ENCODE results near the gene KLK5. TPM values are rescaled to one million over a fixed set of nuclear protein-coding genes. Genes with fewer than 3 reads are reported as not detected.
"Not testable (repeated sequence)": the region's sequence is repeated elsewhere in the genome, so short reads cannot be mapped to it uniquely, and the experiment has no call there.

Gene KLK5, protein sequence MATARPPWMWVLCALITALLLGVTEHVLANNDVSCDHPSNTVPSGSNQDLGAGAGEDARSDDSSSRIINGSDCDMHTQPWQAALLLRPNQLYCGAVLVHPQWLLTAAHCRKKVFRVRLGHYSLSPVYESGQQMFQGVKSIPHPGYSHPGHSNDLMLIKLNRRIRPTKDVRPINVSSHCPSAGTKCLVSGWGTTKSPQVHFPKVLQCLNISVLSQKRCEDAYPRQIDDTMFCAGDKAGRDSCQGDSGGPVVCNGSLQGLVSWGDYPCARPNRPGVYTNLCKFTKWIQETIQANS
- total RNA-seq = not detected
- long read RNA-seq = 0 reads

DNA sequence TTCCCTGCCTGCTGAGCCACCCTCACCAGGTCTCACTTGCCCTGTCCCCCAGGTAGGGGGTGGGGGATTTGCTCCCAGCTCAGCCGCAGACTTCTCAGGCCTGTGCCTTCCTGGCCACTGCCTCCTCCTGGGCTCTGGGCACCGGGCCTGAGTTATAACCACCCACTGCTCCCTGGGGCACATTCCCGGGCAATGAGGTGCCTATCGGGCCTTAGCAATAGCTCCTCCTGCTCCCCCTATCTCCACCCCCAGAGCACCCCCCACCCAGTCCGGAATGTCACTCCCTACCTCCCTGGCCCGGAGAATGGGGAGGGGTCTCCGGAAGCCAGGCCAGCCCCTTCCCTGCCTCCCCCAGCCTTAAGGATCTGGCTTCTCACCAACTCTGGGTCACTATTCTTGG, at the start of gene KLK5:
TSS of gene KLK5 (minus strand) at position 129 of the 400 bp plus-strand sequence. CDS start 381 bp downstream, outside the sequence.
- DNase-seq (ENCODE audit: missing footprints) = no peak
- intact Hi-C loops (cut with DNase I) = no loop called here
- ATAC-seq = no peak

DNA sequence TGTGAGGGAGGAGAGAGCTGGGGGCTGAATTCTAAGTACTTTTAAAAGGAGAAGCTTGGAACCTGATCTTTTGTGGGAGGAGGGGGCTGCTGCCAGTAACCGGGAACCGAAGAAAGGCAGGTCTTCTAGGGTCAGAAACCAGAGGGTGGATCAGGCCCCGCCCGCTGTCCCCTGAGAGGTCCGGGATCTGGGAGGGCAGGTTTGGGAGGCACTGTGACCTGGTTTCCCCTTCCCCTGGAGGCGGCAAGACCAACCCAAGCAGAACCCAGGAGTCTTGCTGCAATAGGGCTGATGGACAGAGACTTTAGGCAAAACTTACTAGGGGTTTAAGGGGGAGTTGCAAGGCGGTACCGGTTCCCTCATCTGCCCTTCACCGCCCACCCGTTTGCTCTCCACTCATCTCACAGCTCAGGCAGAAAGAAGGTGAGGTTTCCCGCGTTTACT, 49.3 kb upstream of the KLK5 start:
- intact Hi-C loops (cut with DNase I) = no loop called here
- ATAC-seq = no peak
- DNase-seq (ENCODE audit: missing footprints) = no peak

DNA sequence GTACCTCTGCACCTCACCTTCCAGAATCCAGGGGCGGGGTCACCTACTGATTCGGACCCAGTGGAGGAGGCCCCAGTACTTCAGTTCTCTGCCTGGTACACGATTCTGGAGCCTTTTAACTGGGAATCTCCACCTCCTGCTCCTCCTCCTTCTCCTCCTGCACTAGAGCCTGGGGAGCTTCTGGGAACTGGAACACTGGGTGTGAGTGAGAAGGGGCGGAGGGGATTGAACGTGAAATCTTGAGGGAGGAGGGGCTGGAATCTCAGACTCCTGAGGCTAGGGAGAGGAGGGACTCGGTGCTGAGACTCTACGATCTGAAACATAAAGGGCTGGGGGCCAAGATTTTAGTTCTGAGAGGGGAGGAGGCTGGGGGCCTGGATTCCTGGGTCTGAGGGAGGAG, 48.7 kb upstream of the KLK5 start, which contains the start of gene KLK8:
TSS of gene KLK8 (minus strand) at position 90 of the 400 bp plus-strand sequence. CDS start 437 bp downstream, outside the sequence.
- intact Hi-C loops (cut with DNase I) = no loop called here
- DNase-seq (ENCODE audit: missing footprints) (no peak), ATAC-seq (no peak)

DNA sequence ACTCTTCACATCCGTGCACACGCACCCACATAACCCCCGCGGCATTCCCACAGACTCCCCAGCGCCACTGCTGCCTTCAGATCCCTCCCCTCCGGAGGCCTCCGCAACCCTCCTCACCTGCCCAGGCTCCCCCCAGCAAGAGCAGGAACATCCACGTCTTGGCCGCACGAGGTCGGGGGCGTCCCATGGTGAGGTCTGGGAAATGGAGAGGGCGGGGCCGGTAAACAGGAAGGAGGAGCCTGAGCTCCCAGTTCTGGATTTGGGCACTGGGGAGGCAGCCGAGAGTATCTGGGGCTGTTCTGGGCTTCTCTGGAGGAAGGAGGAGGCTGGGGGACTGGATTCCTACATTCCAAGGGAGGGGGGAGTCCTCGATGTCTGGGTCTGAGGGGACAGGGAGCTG, 48.1 kb upstream of the KLK5 start:
- intact Hi-C loops (cut with DNase I) = no loop called here
- ATAC-seq (no peak), DNase-seq (ENCODE audit: missing footprints) (no peak)

DNA sequence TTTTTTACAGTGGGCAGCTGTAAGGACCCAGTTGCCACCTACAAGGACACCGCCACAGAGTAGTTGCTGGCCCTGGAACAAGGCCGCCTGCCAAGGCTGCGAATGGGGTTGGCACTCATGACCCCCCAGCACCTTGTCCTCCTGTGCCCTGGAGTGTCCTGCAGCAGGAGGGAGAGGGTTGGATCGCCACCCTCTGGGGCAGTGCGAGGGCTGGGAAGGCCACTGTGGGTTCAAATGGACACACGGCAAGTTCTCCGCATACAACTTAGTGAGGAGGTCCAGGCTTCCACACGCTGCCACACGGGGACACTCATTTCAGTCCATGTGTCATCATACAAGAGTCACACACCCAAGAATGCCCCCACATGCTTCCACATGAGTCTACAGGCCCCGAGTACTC, 47.6 kb upstream of the KLK5 start:
- ATAC-seq (no peak), DNase-seq (ENCODE audit: missing footprints) (no peak)
- intact Hi-C loops (cut with DNase I) = no loop called here

DNA sequence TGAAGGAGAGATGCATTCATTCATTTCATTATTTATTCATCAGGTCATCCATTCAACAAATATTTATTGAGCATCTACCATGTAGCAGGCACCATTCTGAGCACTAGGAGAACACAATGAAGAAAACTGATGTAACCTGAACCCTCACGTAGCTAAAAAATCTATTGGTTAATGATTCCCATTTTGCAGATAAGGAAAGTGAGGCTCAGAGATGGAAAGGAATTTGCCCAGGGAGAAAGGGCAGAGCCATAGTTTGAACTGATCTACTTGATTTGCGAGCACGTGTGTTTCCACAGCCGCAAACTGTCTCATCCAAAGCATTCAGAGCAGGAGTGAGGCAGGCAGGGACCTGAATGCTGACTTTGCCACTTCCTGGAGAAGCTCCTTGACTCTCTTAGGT, 45.8 kb upstream of the KLK5 start:
- ATAC-seq = no peak
- DNase-seq (ENCODE audit: missing footprints) = no peak
- intact Hi-C loops (cut with DNase I) = no loop called here

DNA sequence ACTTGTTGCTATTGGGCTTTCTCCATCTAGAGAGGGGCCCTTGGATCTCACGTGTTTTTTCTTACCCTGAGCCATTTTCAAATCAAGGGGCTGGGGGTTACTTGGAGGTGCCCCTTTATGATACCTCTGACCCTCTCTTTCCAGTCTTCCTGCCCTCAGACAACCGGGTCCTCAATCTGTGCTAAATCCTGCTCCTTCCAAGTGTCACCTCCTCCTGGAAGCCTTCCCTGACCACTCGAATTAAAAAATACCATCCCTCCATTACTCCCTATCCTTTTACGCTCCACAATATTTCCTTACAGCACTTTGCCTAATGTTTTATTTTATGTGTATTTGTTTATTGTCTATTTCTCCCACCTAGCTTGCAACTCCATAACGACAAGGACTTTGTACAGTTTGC, 45.2 kb upstream of the KLK5 start:
- intact Hi-C loops (cut with DNase I) = no loop called here
- no peak for DNase-seq (ENCODE audit: missing footprints)
- ATAC-seq = no peak

DNA sequence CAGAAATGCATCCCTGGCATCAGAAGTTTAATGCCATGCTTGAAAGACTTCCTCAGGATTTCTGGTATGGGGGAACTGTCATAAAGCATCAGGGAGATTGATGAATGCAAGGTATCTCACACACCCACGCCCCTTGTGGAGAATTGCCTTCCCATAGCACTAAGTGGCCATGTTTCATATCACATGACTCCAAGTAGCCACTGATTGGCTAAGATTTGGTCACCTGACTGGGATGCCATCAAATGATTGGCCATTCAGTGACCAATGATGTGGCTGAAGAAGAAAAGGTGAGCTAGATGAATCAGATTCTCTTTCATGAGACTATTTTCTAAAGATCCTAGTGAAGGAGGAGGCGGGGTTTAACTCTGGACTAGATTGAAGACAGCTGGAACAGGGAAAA, 41.3 kb upstream of the KLK5 start:
- intact Hi-C loops (cut with DNase I) = no loop called here
- ATAC-seq (no peak), DNase-seq (ENCODE audit: missing footprints) (no peak)

DNA sequence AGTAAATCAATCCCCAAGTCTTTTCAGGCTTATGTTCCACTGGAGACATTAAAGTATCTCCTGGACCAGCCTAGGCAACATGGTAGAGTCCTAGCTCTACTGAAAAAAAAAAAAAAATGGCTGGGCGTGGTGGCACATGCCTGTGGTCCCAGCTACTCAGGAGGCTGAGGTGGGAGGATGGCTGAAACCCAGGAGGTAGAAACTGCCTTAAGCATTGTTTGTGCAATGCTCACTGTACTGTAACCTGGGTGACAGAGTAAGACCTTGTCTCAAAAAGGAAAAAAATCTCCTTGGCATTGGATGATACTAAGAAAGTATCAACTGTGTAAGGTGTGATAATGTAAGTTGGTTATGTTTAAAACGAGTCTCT, 39.8 kb upstream of the KLK5 start:
- DNase-seq (ENCODE audit: missing footprints) (no peak), ATAC-seq (no peak)
- intact Hi-C loops (cut with DNase I) = no loop called here

DNA sequence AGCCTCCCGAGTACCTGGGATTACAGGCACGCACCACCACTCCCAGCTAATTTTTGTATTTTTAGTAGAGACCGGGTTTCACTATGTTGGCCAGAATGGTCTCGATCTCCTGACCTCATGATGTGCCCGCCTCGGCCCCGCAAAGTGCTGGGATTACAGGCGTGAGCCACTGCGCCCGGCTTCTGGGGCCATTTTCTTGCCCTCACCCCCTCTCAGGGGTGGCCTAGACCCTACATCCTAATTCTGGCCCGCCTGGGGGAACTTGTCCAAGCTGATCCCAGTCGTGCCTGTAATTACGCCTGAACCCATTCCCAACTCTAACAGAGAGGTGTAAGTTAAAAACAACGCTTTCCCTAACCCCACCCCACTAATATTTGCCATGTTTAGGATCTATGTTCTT, 31.6 kb upstream of the KLK5 start:
- ATAC-seq; DNase-seq (ENCODE audit: missing footprints); intact Hi-C loops (cut with DNase I): not testable (repeated sequence)

DNA sequence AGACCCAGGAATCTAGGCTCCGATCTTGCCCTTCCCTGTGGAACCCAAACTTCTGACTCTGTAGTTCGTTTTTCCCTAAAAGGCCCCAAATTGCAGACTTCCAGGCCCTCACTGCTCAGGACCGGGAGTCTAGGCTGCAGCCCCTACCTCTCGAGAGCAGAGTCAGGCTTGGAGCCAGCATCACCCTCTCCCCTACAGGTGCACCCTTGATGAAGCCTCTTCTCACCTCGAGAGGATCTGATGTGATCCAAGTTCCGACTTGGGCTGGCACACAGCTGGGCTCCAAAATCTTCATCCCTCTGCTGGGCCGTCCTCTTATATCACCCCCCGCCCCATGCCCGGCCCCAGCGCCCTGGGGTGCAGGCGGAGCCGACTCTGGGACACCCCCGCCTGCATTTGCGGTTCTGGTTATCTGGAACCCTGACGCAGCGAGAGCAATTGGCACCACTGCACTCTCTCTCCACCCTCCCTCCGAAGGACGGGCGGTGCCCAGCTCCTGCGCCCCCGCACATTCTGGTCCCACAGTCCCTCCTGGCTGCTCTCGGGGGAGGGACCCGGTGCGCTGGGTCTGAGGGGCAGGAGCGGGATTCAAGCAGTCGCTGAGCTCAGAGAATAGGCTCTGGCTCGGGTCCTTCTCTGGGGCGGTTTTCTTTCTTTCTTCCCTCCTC, 30.9 kb upstream of the KLK5 start, which contains the start of gene KLK7:
TSS of gene KLK7 (minus strand) at position 293 of the 668 bp plus-strand sequence. CDS start 1,518 bp downstream, outside the sequence.
- ATAC-seq = no peak
- intact Hi-C loops (cut with DNase I) = no loop called here

DNA sequence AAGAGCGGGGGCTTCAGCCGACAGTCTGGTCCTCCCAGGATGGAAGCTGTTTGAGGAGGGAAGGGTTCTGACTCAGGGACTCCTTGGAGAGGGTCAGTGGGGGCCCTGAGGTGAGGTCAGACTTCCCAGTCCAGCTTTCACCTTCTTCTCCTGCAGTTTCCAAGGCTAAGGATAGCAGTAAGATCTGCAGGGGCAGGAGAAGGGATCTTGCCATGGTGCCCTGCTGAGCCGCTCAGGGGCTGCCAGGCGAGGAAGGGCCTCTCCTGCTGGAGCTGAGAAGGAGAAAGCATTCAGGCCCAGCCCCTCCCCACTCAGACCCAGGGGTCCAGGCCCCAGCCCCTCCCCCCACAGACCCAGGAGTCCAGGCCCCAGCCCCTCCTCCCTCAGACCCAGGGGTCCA, 29.3 kb upstream of the KLK5 start:
- intact Hi-C loops (cut with DNase I) = no loop called here
- no peak for DNase-seq (ENCODE audit: missing footprints)
- no peak for ATAC-seq

More for the DNA sequence above, 30.9 kb upstream of the KLK5 start, which contains the start of gene KLK7:
- DNase-seq (ENCODE audit: missing footprints) = no peak

DNA sequence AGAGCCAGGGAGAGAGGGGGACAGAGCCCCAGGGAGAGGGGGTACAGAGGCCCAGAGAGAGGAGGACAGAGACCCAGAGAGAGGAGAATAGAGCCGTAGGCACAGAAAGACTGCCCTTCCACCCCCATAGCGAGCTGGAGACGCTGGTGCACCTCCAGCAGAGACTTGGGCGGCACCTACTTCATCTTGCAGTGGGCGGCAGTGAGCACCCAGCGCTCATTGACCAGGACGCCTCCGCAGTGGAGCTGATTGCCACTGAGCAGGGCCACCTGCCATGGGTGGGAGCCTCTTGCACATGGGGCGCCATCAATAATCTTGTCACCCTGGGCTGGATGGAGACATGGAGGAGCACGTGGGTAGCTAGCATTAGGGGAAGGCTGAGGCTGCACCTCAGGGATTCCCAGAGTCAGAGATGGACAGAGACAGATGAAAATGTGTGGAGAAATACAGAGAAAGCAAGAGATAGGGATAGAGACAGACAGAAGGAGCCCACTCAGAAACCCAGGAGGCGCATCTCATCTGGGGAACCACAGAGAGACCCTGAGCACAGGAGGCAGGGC, 28.8 kb upstream of the KLK5 start:
- intact Hi-C loops (cut with DNase I) = no loop called here
- no peak for ATAC-seq
- DNase-seq (ENCODE audit: missing footprints) = no peak

DNA sequence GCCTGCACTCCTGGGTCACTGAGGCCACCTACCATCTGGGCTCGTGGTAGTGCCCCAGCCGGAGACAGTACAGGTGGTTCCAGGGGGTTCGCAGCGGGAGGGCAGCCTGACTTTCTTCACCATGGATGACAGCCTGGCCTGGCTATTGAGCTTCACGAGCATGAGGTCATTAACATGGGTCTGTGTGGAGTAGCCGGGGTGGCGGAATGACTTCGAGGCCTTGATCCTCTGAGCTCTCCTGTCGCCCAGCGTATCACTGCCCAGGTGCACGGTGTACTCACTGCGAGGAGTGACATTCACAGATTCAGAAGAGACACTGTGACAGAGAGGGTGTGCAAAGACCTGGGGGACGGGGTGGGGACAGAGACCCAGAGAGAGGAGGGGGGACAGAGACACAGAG, 27.4 kb upstream of the KLK5 start:
- intact Hi-C loops (cut with DNase I) = no loop called here
- DNase-seq (ENCODE audit: missing footprints) (no peak), ATAC-seq (no peak)

DNA sequence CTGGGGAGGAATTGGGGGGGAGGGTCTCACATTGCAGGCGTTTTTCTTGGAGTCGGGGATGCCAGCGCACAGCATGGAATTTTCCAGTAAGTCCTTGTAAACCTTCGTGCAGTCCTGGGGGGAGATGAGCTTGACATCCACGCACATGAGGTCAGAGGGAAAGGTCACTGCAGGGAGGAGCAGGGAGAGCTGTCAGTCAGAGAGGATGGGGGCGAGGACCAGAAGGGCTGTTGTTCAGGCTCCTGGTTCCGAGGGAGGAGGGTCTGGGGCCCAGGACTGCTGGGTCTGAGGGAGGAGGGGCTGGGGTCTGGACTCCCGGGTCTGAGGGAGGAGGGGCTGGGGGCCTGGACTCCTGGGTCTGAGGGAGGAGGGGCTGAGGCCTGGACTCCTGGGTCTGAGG, 26.9 kb upstream of the KLK5 start:
- ATAC-seq = no peak
- intact Hi-C loops (cut with DNase I) = no loop called here
- DNase-seq (ENCODE audit: missing footprints) = no peak

DNA sequence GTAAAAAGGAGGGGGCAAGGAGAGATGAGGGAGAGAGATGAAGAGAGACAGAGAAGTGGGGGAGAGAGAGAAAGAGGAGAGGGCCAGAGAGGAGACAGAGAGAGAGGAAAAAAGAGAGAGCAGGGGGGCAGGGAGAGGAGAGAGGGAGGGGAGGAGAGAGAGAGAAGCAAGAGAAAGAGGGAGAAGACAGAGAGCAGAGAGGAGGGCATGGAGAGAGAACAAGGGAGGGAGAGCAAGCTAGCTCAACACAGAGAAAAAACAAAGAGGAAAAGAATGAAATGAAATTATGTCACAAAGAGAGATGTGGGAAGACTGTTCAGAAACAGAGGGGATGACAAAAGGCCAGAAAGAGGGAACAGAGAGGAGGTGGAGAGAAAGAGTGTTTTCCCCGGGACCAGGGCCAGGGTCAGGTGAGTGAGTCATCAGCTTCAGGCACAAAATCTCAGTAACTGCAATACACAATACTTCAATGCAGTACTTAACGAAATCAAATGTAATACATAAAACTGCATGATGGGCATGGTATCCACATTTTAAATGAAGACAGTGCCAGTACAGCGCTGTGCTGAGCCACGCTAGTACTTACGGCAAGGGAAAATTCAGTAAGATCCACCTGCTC, 26.0 kb upstream of the KLK5 start:
- ATAC-seq (no peak), DNase-seq (ENCODE audit: missing footprints) (no peak)
- intact Hi-C loops (cut with DNase I) = no loop called here

DNA sequence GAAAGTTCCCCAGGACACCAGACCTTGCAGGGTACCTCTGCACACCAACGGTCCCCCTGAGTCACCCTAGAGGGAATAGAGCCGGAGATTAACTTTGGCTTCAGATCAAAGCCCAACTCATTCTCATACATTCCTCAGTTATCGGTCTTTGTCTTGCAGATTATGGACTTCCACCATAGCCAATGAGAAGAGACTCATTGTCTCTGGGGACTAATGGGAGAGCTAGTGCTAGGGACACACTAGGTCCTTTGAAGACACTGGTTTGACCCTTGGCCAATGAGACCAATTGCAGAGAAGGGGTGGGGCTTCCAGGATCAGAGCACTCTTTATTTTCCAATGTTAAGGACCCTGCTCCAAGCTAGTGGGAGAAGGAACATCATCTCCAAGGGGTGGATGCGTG, 24.8 kb upstream of the KLK5 start:
- ATAC-seq (no peak), DNase-seq (ENCODE audit: missing footprints) (no peak)
- intact Hi-C loops (cut with DNase I) = no loop called here

DNA sequence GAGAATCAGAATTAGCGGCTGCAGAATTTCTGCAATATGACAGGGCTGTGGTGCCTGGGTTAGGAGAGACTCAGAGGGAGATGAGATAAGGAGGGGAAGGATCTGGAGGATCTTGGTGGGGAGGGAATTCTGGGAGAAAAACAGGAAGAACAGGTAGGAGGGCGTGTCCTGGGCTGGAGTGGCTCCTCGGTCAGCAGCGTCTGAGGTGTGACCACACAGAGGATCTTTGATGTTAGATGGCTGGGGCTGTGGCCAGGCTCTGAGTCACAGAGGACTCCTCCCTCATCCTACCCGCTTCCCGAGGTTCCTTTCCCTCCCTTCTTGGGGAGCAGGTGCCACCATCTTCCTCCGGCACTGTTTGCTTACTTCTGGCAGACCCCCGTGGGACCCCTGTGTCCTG, 22.9 kb upstream of the KLK5 start:
- intact Hi-C loops (cut with DNase I) = no loop called here
- DNase-seq (ENCODE audit: missing footprints) = no peak
- no peak for ATAC-seq

DNA sequence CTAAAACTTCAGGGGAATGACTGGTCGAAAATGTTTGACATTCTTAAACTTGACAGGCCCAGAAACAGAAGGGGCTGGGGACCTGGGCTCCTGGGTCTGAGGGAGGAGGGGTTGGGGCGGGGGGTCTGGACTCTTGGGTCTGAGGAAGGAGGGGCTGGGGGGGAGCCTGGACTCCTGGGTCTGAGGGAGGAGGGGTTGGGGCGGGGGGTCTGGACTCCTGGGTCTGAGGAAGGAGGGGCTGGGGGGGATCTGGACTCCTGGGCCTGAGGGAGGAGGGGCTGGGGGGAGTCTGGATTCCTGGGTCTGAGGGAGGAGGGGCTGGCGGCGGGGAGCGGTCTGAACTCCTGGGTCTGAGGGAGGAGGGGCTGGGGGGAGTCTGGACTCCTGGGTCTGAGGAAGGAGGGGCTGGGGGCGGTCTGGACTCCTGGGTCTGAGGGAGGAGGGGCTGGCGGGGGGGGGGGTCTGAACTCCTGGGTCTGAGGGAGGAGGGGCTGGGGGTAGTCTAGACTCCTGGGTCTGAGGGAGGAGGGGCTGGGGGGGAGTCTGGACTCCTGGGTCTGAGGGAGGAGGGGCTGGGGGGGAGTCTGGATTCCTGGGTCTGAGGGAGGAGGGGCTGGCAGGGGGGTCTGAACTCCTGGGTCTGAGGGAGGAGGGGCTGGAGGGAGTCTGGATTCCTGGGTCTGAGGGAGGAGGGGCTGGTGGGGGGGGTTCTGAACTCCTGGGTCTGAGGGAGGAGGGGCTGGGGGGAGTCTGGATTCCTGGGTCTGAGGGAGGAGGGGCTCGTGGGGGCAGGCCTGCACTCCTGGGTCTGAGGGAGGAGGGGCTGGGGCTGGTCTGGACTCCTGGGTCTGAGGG, 22.1 kb upstream of the KLK5 start:
- DNase-seq (ENCODE audit: missing footprints) (no peak), ATAC-seq (no peak)
- intact Hi-C loops (cut with DNase I) = no loop called here
